Esophagus mucosa (tissue), 1 donor: ENCODE measurements around the gene SIGLEC6. TPM values are rescaled to one million over a fixed set of nuclear protein-coding genes. Genes with fewer than 3 reads are reported as not detected.
"Not testable (repeated sequence)": the region's sequence is repeated elsewhere in the genome, so short reads cannot be mapped to it uniquely, and the experiment has no call there.

Source experiments
- ATAC-seq: fragments of 200-7000 bp; cut with Tn5 transposase; one replicate; pipeline ENCODE4 v1.9.1; 2020
- total RNA-seq: library from RNA; stranded (reverse); gene quantifications from one replicate; pipeline ENCODE4 v1.2.4, GENCODE V29; 2023
- donor health status: DM: yes; HTN: yes; CAD: no.

SIGLEC6 gene
- total RNA-seq, 1 donor from 2014 or later, result 0.44 TPM

DNA sequence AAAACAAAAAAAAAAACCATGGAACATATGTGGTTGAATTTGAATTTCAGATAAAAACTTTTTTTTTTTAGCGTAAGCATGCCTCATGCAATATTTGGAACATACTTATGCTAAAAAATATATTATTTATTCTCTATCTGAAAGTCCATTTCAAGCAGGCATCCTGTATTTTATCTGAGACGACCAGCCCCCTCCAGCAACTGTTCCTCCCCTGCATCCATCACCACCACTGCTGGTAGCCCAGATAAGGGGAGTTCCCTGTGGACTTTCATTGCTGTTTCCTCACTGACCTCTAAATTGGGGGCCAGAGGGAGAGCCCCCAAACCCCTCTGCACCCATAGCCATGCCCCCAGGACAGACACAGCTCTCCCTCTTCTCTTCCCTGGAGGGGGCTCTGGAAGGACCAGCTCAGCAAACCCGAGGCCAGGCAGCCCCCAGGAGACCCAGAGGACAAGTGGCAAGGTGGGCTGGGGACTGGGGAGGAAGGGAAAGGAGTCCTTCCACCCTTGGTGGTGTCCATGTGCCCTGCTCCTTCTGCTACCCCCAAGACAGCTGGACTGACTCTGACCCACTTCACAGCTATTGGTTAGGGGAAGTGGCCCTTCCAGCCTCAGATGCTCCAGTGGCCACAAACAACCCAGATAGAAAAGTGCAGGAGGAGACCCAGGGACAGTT lies 23.3 kb downstream of the SIGLEC6 start:
- no peak for ATAC-seq

DNA sequence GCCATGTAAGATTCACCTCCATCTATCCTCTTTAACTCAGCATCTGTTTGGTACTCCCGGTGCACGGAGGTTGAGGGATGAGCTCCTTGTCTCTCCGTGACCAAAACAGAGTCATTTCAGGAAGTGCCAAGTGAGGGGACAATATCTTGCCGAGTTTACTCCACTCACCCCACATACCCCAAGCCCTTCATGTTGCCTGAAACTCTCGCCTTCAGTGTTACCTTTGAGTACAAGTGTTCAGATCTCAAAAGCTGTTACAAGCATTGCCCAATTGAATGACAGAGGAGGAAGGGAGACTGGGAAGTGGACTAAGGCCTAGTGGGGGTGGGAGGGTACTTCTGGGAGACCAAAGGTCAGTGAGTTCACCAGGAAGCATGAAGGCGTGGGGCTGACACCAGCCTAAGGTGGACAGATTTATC lies 23.8 kb downstream of the SIGLEC6 start:
- ATAC-seq, result no peak

- no peak for ATAC-seq
Measured at GRCh38 chr19:51507192-51507591, 24.3 kb downstream of the SIGLEC6 start.

DNA sequence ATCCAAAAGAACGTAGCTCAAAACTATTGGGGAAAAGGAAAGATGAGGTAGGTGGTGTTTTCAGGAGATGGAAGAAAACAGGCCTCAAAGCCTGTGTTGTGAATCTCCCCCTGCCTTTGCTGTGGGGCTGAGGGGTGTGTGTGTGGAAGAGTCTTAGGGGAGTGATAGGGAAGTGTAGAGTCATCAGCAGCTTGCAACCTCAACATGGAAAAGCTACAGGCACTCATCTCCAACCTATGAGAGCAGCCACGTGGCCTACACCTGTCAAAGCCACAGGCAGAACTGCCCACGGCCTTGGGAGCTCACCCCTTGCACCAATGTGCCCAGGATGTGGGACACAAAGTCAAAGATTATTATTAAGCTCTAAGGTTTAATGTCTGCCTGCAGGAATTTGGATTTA lies 25.6 kb downstream of the SIGLEC6 start:
- ATAC-seq, result no peak

GRCh38 chr19:51503896-51504295 lies 27.6 kb downstream of the SIGLEC6 start:
- ATAC-seq, result no peak

DNA sequence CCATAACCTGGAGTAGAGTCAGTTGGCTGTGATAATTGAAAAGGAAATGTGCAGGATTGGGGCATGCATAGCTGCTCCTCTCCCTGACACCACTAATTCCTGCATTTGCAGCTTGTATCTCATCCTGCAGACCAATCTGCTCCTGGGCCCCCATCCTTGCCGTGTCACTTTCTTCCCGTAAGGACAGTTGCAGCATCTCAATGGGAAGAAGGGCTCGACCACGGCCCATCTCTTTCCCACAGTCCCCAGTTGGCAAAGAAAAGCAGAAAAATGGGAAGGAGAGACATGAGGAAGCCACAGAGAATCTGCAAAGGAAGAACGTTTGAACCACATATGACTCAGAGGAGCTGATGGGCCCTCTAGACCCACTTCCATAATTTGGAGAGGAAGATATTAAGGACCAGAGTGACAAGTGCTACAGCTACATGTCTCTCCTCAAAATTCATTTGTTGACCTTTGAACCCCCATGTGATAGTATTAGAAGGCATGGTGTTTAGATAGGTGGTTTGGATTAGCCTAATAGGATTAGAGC lies 28.1 kb downstream of the SIGLEC6 start:
- ATAC-seq, result no peak

DNA sequence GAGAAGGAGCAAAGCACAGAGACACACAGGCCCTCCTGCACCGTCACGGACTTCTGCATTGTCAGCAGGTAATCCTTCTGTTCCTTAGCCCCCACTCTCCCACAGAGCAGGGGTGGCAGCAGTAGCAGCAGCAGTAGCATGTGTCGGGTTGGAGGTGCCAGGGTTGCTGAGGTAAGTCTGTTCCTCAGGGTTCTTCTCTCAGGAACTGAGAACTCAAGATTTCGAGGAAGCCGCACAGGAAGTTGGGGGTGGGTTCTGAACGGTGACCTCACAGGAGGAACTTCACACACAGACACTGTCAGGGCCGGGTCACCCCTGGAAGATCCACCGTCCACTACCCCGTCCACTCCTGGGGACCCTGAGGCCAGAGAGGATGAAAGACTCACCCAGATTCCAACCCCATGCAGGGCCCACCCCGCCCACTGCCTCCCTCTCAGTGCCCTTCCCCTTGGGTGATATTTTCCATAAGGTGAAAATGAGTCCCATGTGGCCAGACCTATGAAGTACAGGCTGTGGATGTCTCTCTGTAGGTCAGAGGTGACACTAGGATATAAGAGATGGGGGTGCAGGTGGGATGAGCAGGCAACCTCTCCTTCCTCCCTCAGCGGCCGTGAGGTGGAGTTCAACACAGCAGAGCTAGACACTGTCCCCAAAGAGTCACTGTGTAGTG lies 29.7 kb downstream of the SIGLEC6 start, which contains the start of gene SIGLEC12:
Gene SIGLEC12, minus strand, starts transcription at position 207 of the 670 bp plus-strand sequence. Its CDS starts 67 bp downstream, at position 140.
- ATAC-seq, result peak; percentile 26

- not testable (repeated sequence) for ATAC-seq
Measured at GRCh38 chr19:51500931-51501330, 30.5 kb downstream of the SIGLEC6 start.

DNA sequence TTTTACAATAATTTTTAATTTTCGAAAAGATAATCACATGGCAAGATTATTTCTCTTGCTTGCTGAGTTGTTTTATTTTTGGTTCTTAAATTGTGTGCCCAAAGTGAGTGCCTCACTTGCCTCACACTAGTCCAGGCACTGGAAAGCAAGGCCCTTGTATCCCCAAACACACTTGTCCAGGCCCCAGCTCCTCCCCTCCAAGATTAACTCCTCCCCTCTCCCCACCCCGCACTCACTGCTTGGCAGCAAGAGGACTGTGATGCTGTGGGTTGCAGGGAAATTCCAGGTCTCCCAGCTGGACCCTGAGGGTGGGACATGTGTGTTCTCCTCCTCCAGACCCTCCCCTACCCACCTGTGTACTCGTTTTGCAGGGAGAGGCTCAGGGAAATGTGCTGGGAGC lies 33.8 kb downstream of the SIGLEC6 start:
- ATAC-seq, result no peak

DNA sequence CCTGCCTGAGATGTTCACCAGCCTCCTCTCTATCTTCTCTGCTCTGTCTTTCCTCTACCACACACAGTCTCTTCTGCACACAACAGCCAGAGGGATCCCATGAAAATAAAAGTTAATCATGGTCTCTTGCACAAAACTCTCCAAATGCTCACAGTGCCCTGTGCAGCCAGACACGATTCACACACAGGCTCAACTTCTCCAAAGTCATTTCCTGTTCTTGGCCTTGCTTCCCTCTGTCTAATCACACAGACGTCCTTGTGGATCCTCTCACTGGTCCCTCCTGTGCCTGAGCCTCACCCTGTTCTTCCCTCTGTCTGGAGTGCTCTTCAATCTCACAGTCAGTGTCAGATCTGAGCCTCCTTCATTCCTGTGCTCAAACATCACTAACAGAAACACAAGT lies 37.7 kb downstream of the SIGLEC6 start:
- no peak for ATAC-seq

DNA sequence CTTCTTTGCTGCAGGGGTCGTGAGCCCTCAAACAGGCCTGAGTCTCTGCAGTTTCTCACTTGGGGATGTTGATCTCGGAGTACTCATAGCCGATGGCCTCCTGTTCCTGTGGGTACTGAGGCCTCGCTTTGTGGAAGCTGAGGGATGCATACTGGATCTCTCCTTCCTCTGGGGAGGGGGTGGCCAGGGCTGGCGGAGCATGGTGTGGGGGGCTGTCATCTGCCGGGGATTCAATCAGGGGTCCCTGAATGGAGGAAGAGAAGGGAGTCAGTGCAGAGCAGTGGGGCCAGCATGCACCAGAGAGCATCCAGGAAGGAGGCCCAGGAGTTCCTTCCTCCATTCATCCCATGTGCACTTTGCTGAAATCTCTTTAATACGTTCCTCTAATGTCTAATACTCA lies 39.9 kb downstream of the SIGLEC6 start:
- ATAC-seq, result no peak

- no peak for ATAC-seq
Measured at GRCh38 chr19:51490676-51491075, 40.8 kb downstream of the SIGLEC6 start.

GRCh38 chr19:51489113-51489512 lies 42.4 kb downstream of the SIGLEC6 start:
- ATAC-seq, result no peak

GRCh38 chr19:51488491-51488890 lies 43.0 kb downstream of the SIGLEC6 start:
- no peak for ATAC-seq

- no peak for ATAC-seq
Measured at GRCh38 chr19:51485960-51486660, 45.4 kb downstream of the SIGLEC6 start.

DNA sequence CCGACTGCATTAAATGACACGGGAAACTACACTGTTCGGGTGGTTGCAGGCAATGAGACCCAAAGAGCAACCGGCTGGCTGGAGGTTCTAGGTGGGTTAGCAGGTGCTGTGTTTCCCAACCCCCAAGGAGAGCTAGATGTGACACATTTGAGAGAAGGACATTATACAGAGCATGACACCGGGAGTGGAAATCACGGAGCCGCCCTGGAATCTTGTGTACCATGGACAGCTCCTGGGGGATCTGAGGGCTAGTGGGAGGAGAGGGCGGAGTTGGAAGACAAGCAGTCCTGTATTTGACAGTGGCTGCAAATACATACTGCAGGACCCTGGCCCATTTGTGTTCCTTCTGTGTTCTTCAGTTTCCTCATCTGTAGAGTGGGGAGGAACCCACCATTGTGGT lies 50.9 kb downstream of the SIGLEC6 start:
- no peak for ATAC-seq

DNA sequence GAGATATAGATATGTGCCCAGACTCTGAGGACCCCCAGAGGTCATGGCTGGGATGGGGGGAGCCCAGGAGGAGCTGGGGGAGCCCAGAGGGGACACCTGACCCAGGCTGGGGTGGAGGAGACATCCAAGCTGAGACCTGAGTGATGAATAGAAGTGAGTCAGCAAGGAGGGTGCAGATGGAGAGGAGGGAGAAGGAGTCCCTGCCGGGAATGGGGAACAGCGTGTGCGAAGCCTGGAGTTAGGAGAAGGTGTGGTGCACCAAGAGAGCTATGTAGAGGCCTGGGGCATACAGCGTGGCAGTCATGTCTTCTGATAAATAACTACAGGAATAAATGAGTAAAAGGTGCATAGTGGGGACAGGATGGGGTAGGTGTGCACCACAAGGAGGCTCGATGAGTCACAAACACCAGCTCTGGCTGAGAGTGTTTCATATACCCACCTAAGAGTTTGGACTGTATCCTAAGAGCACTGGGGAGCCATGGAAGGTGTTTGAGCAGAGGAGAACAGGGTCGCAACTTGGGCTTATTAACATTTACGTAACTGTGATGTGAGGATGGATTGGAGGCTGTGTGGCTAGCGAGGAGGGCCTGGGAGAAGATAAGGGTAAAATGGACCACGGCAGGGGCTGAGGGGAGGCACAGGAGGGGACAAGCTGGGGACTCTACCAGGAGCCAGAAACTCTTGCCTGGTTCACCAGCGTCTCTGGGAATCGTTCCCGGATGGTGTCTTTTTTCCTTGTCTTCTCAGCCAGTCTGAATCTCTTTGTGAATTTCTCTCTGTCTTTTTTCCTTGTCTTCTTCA lies 51.7 kb downstream of the SIGLEC6 start:
- no peak for ATAC-seq

DNA sequence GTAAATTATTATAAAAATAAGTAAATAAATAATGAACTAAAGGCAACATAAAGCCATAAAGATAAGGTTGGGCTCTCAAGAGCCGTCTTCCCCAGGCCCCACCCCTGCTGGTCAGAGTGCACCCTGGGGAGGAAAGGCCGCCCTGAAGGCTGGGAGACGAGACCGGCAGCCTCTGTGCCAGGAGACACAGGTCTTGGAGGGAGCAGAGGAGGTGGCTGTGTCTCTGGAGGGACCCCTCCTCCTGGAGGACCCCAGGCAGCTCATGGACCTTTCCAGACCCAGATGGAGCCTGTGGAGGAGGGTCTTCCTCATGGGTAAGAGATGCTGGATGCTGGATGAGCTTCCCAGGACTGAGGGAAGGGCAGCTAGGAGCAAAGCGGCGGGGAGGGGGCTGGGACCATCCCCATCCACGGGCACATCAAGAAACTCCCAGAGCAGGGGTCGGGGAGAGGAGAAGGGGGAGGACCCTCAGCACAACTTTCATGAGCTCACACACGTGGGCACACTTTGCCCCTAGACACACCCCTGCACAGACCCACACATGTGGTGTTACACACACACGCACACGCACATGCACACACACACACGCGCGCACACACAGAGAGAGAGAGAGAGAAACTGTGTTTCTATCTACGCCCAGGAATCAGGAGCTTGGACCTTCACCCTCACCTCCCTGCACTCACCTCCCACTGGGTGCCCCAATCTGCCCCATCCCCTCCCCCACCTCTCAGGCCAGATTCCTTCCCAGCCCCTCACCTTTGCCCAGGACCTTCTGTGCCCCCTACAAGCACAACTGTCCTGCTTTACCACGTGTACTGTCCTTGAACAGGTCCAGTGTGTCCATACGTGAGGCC lies 52.9 kb downstream of the SIGLEC6 start, which contains the start of gene CEACAM18:
Gene CEACAM18, plus strand, starts transcription at position 159 of the 854 bp plus-strand sequence.
- no peak for ATAC-seq

GRCh38 chr19:51477344-51477743 lies 54.1 kb downstream of the SIGLEC6 start:
- no peak for ATAC-seq

GRCh38 chr19:51476164-51476563 lies 55.3 kb downstream of the SIGLEC6 start:
- ATAC-seq, result no peak

- ATAC-seq, result peak; percentile 80
Measured at GRCh38 chr19:51473009-51473707, 58.3 kb downstream of the SIGLEC6 start.
